ENCODE results near the gene ATXN3. TPM values are rescaled to one million over a fixed set of nuclear protein-coding genes. Genes with fewer than 3 reads are reported as not detected.

ATXN3 gene
- polyA plus RNA-seq, 1 donor (not counting 4 experiments of a cell fraction or from before 2014, with no cell fraction given), result 27.6 TPM

- H3K4me1 ChIP-seq (ENCODE audit: control insufficient read depth, extremely low read depth, insufficient read depth, low read length), result no peaks in the 10 kb centered on the region
- dilution Hi-C loops (cut with MboI; ENCODE audit: extremely low pct_ligation_motif_present, low sequenced_read_pairs), result no loop called here
- no peak overlapping the region for H3K27ac ChIP-seq (ENCODE audit: control insufficient read depth, insufficient read depth, low read length)
- no peak overlapping the region for H2AFZ ChIP-seq (ENCODE audit: control insufficient read depth, low read length)
- no peak overlapping the region for H3K9ac ChIP-seq (ENCODE audit: control insufficient read depth, extremely low read depth, insufficient read depth, low read length)
- TF ChIP-seq EZH2 (IDR thresholded peaks at IDR 0.05; ENCODE audit: low read length), result no peak
- TF ChIP-seq, protein P1, sequence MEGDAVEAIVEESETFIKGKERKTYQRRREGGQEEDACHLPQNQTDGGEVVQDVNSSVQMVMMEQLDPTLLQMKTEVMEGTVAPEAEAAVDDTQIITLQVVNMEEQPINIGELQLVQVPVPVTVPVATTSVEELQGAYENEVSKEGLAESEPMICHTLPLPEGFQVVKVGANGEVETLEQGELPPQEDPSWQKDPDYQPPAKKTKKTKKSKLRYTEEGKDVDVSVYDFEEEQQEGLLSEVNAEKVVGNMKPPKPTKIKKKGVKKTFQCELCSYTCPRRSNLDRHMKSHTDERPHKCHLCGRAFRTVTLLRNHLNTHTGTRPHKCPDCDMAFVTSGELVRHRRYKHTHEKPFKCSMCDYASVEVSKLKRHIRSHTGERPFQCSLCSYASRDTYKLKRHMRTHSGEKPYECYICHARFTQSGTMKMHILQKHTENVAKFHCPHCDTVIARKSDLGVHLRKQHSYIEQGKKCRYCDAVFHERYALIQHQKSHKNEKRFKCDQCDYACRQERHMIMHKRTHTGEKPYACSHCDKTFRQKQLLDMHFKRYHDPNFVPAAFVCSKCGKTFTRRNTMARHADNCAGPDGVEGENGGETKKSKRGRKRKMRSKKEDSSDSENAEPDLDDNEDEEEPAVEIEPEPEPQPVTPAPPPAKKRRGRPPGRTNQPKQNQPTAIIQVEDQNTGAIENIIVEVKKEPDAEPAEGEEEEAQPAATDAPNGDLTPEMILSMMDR (optimal IDR thresholded peaks at IDR 0.05 in 1 of 3, IDR thresholded peaks at IDR 0.05 in 1 of 3, conservative IDR thresholded peaks at IDR 0.05 in 1 of 3; ENCODE audit: extremely low read depth in 1 of 3, insufficient read depth in 2 of 3, low read length in 3 of 3), result peak in 2 of 3 experiments; percentile 17 to 34
- no peak overlapping the region for H3K4me2 ChIP-seq (ENCODE audit: control insufficient read depth, extremely low read depth, insufficient read depth, low read depth, low read length)
- H4K20me1 ChIP-seq (ENCODE audit: control insufficient read depth, extremely low read depth, insufficient read depth, low read length), result no peaks in the 10 kb centered on the region
- FAIRE-seq (no peak), DNase-seq (ENCODE audit: low read depth, low spot score) (no peak)
- H3K79me2 ChIP-seq (ENCODE audit: control insufficient read depth, insufficient read depth, low read length), result no peaks in the 10 kb centered on the region
- H3K4me3 ChIP-seq (ENCODE audit: control insufficient read depth in 2 of 3, extremely low read depth in 1 of 3, insufficient read depth in 2 of 3, low read depth in 1 of 3, low read length in 3 of 3), result no peak overlapping the region
- H3K9me3 ChIP-seq (ENCODE audit: control insufficient read depth, low read depth, low read length), result no peaks in the 10 kb centered on the region
- H3K27me3 ChIP-seq (ENCODE audit: control insufficient read depth, extremely low read depth, insufficient read depth, low read length), result no peaks in the 10 kb centered on the region
- no peaks in the 10 kb centered on the region for H3K9me1 ChIP-seq (ENCODE audit: control insufficient read depth, extremely low read depth, insufficient read depth, low read length)
- peaks cover 0 to 9% of the 10 kb centered on the region in 2 experiments for H3K36me3 ChIP-seq (ENCODE audit: control insufficient read depth in 2 of 2, extremely low read depth in 1 of 2, insufficient read depth in 2 of 2, low read length in 2 of 2)
Observed at GRCh38 chr14:92135269-92135668, 28.9 kb upstream of the ATXN3 start.

DNA sequence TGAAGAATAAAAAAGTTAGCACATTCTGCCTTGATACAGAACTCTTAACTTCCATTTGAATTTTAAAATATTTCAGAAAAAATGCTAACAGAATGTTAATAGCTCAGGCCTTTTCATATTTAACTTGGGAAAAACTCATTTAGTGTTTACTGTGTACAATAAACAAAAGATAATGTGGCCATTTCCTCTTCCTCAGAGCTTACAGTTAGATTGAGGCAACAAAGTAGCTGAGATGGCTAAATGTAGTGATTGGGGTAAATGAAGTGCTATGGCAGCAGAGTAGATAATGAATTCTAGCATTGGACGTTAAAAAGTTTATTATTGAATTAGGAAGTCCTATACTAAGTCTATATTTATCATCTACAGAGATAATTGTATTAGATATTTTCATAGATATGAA is 28.1 kb upstream of the ATXN3 start:
- no peak overlapping the region for H3K27ac ChIP-seq (ENCODE audit: control insufficient read depth, insufficient read depth, low read length)
- no peaks in the 10 kb centered on the region for H3K9me1 ChIP-seq (ENCODE audit: control insufficient read depth, extremely low read depth, insufficient read depth, low read length)
- H4K20me1 ChIP-seq (ENCODE audit: control insufficient read depth, extremely low read depth, insufficient read depth, low read length), result no peaks in the 10 kb centered on the region
- FAIRE-seq, result no peak
- H2AFZ ChIP-seq (ENCODE audit: control insufficient read depth, low read length), result no peak overlapping the region
- no peak overlapping the region for H3K4me2 ChIP-seq (ENCODE audit: control insufficient read depth, extremely low read depth, insufficient read depth, low read depth, low read length)
- H3K27me3 ChIP-seq (ENCODE audit: control insufficient read depth, extremely low read depth, insufficient read depth, low read length), result no peaks in the 10 kb centered on the region
- no peak overlapping the region for H3K9ac ChIP-seq (ENCODE audit: control insufficient read depth, extremely low read depth, insufficient read depth, low read length)
- H3K4me1 ChIP-seq (ENCODE audit: control insufficient read depth, extremely low read depth, insufficient read depth, low read length), result no peaks in the 10 kb centered on the region
- H3K36me3 ChIP-seq (ENCODE audit: control insufficient read depth in 2 of 2, extremely low read depth in 1 of 2, insufficient read depth in 2 of 2, low read length in 2 of 2), result peaks cover 0 to 11% of the 10 kb centered on the region in 2 experiments
- H3K79me2 ChIP-seq (ENCODE audit: control insufficient read depth, insufficient read depth, low read length), result no peaks in the 10 kb centered on the region
- dilution Hi-C loops (cut with MboI; ENCODE audit: extremely low pct_ligation_motif_present, low sequenced_read_pairs), result no loop called here
- H3K9me3 ChIP-seq (ENCODE audit: control insufficient read depth, low read depth, low read length), result no peaks in the 10 kb centered on the region
- TF ChIP-seq EZH2 (IDR thresholded peaks at IDR 0.05; ENCODE audit: low read length), result no peak
- TF ChIP-seq, protein P1 (optimal IDR thresholded peaks at IDR 0.05 in 1 of 3, IDR thresholded peaks at IDR 0.05 in 1 of 3, conservative IDR thresholded peaks at IDR 0.05 in 1 of 3; ENCODE audit: extremely low read depth in 1 of 3, insufficient read depth in 2 of 3, low read length in 3 of 3), result no peak
- no peak for DNase-seq (ENCODE audit: low read depth, low spot score)
- H3K4me3 ChIP-seq (ENCODE audit: control insufficient read depth in 2 of 3, extremely low read depth in 1 of 3, insufficient read depth in 2 of 3, low read depth in 1 of 3, low read length in 3 of 3), result no peak overlapping the region

Measured in keratinocyte (primary cell).